OCI-LY1 (cell line): ENCODE data around the gene C1QTNF9B.

Source experiments
- H2AFZ ChIP-seq: fragments of 200-600 bp; sonication (generic), shearing (Covaris generic); 2 replicates; pipeline ENCODE4 v1.6.0; 2014; ENCODE audit warnings: antibody characterized with exemption, mild to moderate bottlenecking, low read length
- H3F3A ChIP-seq: fragments of 200-600 bp; sonication (generic), shearing (Covaris generic); 2 replicates; pipeline ENCODE4 v1.6.0; 2014; ENCODE audit warnings: mild to moderate bottlenecking, antibody characterized with exemption, low read length, moderate library complexity; ENCODE audit not compliant: insufficient read depth
- H3K27ac ChIP-seq: fragments of 200-600 bp; sonication (generic); 2 replicates; pipeline ENCODE4 v1.5.1; 2014; ENCODE audit warnings: low read length, mixed run types, mild to moderate bottlenecking, low read depth; ENCODE audit not compliant: poor library complexity, severe bottlenecking
- H3K27me3 ChIP-seq: fragments of 200-600 bp; sonication (generic); 2 replicates; pipeline ENCODE4 v1.6.0; 2014; ENCODE audit warnings: antibody characterized with exemption, mild to moderate bottlenecking, low read length, moderate library complexity; ENCODE audit not compliant: insufficient read depth
- H3K36me3 ChIP-seq: fragments of 200-600 bp; sonication (generic); 2 replicates; pipeline ENCODE4 v1.6.1; 2014; ENCODE audit warnings: mild to moderate bottlenecking, antibody characterized with exemption, low read length, moderate library complexity, mixed read lengths; ENCODE audit not compliant: insufficient read depth
- H3K4me1 ChIP-seq: fragments of 200-600 bp; sonication (generic); 2 replicates; pipeline ENCODE4 v1.5.1; 2014; ENCODE audit warnings: mild to moderate bottlenecking, low read length, moderate library complexity; ENCODE audit not compliant: insufficient read depth, severe bottlenecking
- H3K4me2 ChIP-seq: fragments of 200-600 bp; sonication (generic), shearing (Covaris generic); 2 replicates; pipeline ENCODE4 v1.6.1; 2014; ENCODE audit warnings: low read length
- H3K4me3 ChIP-seq: fragments of 200-600 bp; sonication (generic); 2 replicates; pipeline ENCODE4 v1.5.1; 2014; ENCODE audit warnings: low read length, low read depth, mild to moderate bottlenecking, mixed read lengths; ENCODE audit not compliant: poor library complexity, severe bottlenecking
- H3K79me2 ChIP-seq: fragments of 200-600 bp; shearing (Covaris generic); 2 replicates; pipeline ENCODE4 v1.6.1; 2016; ENCODE audit warnings: mixed run types, low read length, mixed read lengths; ENCODE audit not compliant: insufficient read depth
- H3K9ac ChIP-seq: fragments of 200-600 bp; sonication (generic), shearing (Covaris generic); 2 replicates; pipeline ENCODE4 v1.6.1; 2014; ENCODE audit warnings: mild to moderate bottlenecking, low read length, mixed read lengths
- H3K9me2 ChIP-seq: fragments of 200-600 bp; sonication (generic), shearing (Covaris generic); 2 replicates; pipeline ENCODE4 v1.6.1; 2014; ENCODE audit warnings: low read depth, mild to moderate bottlenecking, low read length, mixed read lengths
- H3K9me3 ChIP-seq: fragments of 200-600 bp; shearing (Covaris generic); 2 replicates; pipeline ENCODE4 v1.6.1; 2014; ENCODE audit warnings: low read length, mixed read lengths
- H4K20me1 ChIP-seq: fragments of 200-600 bp; sonication (generic), shearing (Covaris generic); 2 replicates; pipeline ENCODE4 v1.6.0; 2016; ENCODE audit warnings: mild to moderate bottlenecking, low read length; ENCODE audit not compliant: insufficient read depth
- CTCF ChIP-seq: fragments of 200-600 bp; sonication (generic), shearing (Covaris generic); IDR thresholded peaks from 2 replicates; pipeline ENCODE4 v1.5.1; 2017; ENCODE audit warnings: mild to moderate bottlenecking, antibody characterized with exemption, low read length, moderate library complexity, mixed read lengths
- EZH2 ChIP-seq: fragments of 200-600 bp; sonication (generic), shearing (Covaris generic); IDR thresholded peaks from 2 replicates; pipeline ENCODE4 v1.8.0; 2017; ENCODE audit warnings: borderline replicate concordance, mixed run types, mild to moderate bottlenecking, antibody characterized with exemption, low read length, moderate library complexity, mixed read lengths

C1QTNF9B gene

GRCh38 chr13:23848646-23849141 lies 48.6 kb downstream of the C1QTNF9B start:
- no peaks in the 10 kb centered on the region for H3K9me2 ChIP-seq
- H3K27ac ChIP-seq = no peak overlapping the region
- H3K79me2 ChIP-seq = no peaks in the 10 kb centered on the region
- no peaks in the 10 kb centered on the region for H3K9me3 ChIP-seq
- H4K20me1 ChIP-seq = no peaks in the 10 kb centered on the region
- no peaks in the 10 kb centered on the region for H3F3A ChIP-seq
- H3K4me2 ChIP-seq = no peak overlapping the region
- no peaks in the 10 kb centered on the region for H3K27me3 ChIP-seq
- H3K9ac ChIP-seq = no peak overlapping the region
- TF ChIP-seq CTCF (no peak), EZH2 (no peak)
- H2AFZ ChIP-seq = no peak overlapping the region
- peaks cover 18% of the 10 kb centered on the region for H3K4me1 ChIP-seq
- H3K4me3 ChIP-seq = no peak overlapping the region
- no peaks in the 10 kb centered on the region for H3K36me3 ChIP-seq

- Histone ChIP-seq H2AFZ (no peak overlapping the region), H3K4me1 (peaks cover 18% of the 10 kb centered on the region), H3K79me2 (no peaks in the 10 kb centered on the region), H3K27me3 (no peaks in the 10 kb centered on the region), H3K9ac (no peak overlapping the region), H3F3A (no peaks in the 10 kb centered on the region), H4K20me1 (no peaks in the 10 kb centered on the region), H3K27ac (no peak overlapping the region), H3K4me3 (no peak overlapping the region), H3K4me2 (no peak overlapping the region), H3K9me3 (no peaks in the 10 kb centered on the region), H3K36me3 (no peaks in the 10 kb centered on the region), H3K9me2 (no peaks in the 10 kb centered on the region)
- TF ChIP-seq CTCF (no peak), EZH2 (no peak)
Observed at GRCh38 chr13:23848019-23848418, 49.3 kb downstream of the C1QTNF9B start.

- H3K9ac ChIP-seq = no peak overlapping the region
- H3K27me3 ChIP-seq = no peaks in the 10 kb centered on the region
- no peaks in the 10 kb centered on the region for H3K9me2 ChIP-seq
- no peak overlapping the region for H3K4me3 ChIP-seq
- H3K27ac ChIP-seq = no peak overlapping the region
- H3K79me2 ChIP-seq = no peaks in the 10 kb centered on the region
- no peak for TF ChIP-seq EZH2
- no peak for TF ChIP-seq CTCF
- no peaks in the 10 kb centered on the region for H3F3A ChIP-seq
- H3K36me3 ChIP-seq = no peaks in the 10 kb centered on the region
- H2AFZ ChIP-seq = no peak overlapping the region
- no peaks in the 10 kb centered on the region for H3K9me3 ChIP-seq
- H3K4me1 ChIP-seq = peaks cover 18% of the 10 kb centered on the region
- H3K4me2 ChIP-seq = no peak overlapping the region
- H4K20me1 ChIP-seq = no peaks in the 10 kb centered on the region
Observed at GRCh38 chr13:23847497-23847896, 49.8 kb downstream of the C1QTNF9B start.
